Fibroblast of lung (primary cell): ENCODE data around the gene LSM2. TPM values are rescaled to one million over a fixed set of nuclear protein-coding genes. Genes with fewer than 3 reads are reported as not detected.
A peak's percentile ranks its signal among the peaks of the same experiment; 100 is the strongest.

Experiments used
- DNase-seq, 2 donors: peaks; one replicate each; pipeline versions ENCODE4 v3.0.0 to v3.0.0-alpha.2; 2010; ENCODE audit warnings: low read depth in 2 of 2
- H2AFZ ChIP-seq: 2 replicates; pipeline ENCODE4 v1.5.1; 2012; ENCODE audit warnings: low read length, control low read depth, inconsistent platforms
- H3K27ac ChIP-seq: 2 replicates; pipeline ENCODE4 v1.5.1; 2011; ENCODE audit warnings: low read length, control low read depth; ENCODE audit not compliant: insufficient read depth
- H3K27me3 ChIP-seq: 2 replicates; pipeline ENCODE4 v1.5.1; 2011; ENCODE audit warnings: mild to moderate bottlenecking, low read length; ENCODE audit not compliant: control insufficient read depth, insufficient read depth
- H3K36me3 ChIP-seq: 2 replicates; pipeline ENCODE4 v1.5.1; 2011; ENCODE audit warnings: low read length; ENCODE audit not compliant: control insufficient read depth, insufficient read depth
- H3K4me1 ChIP-seq: 2 replicates; pipeline ENCODE4 v1.5.1; 2011; ENCODE audit warnings: low read length; ENCODE audit not compliant: control insufficient read depth, insufficient read depth; ENCODE audit errors: extremely low read depth
- H3K4me2 ChIP-seq: 2 replicates; pipeline ENCODE4 v1.5.1; 2011; ENCODE audit warnings: low read length, control low read depth; ENCODE audit not compliant: insufficient read depth; ENCODE audit errors: extremely low read depth
- H3K4me3 ChIP-seq, 4 experiments: fragments of 200-600 bp in 1 of 4; sonication (generic) in 1 of 4; replicated peaks in 1 of 4; 2 replicates each; pipeline ENCODE4 v1.5.1; 2011 to 2016; ENCODE audit warnings: low read length in 4 of 4, low read depth in 3 of 4, mild to moderate bottlenecking in 3 of 4, control low read depth in 2 of 4, inconsistent platforms in 1 of 4, mixed read lengths in 1 of 4; ENCODE audit not compliant: insufficient read depth in 1 of 4; ENCODE audit errors: control extremely low read depth in 1 of 4
- H3K79me2 ChIP-seq: 2 replicates; pipeline ENCODE4 v1.5.1; 2012; ENCODE audit warnings: mild to moderate bottlenecking, low read length, inconsistent platforms; ENCODE audit not compliant: control insufficient read depth, insufficient read depth
- H3K9ac ChIP-seq: 2 replicates; pipeline ENCODE4 v1.5.1; 2011; ENCODE audit warnings: mild to moderate bottlenecking, low read length, control low read depth; ENCODE audit not compliant: insufficient read depth
- H3K9me3 ChIP-seq: 2 replicates; pipeline ENCODE4 v1.5.1; 2012; ENCODE audit warnings: low read depth, low read length; ENCODE audit not compliant: control insufficient read depth, insufficient read depth
- H4K20me1 ChIP-seq: 2 replicates; pipeline ENCODE4 v1.5.1; 2011; ENCODE audit warnings: low read length; ENCODE audit not compliant: control insufficient read depth, insufficient read depth; ENCODE audit errors: extremely low read depth
- CTCF ChIP-seq, 2 donors: IDR thresholded peaks in 1 of 2; conservative IDR thresholded peaks in 1 of 2; 1 replicate in 1 of 2; 2 replicates in 1 of 2; pipeline ENCODE4 v1.5.1; 2011 to 2012; ENCODE audit warnings: low read length in 2 of 2, control low read depth in 1 of 2, inconsistent platforms in 1 of 2, low read depth in 1 of 2, mild to moderate bottlenecking in 1 of 2
- EZH2 ChIP-seq: IDR thresholded peaks from 2 replicates; pipeline ENCODE4 v1.5.1; 2012; ENCODE audit warnings: low read length, control low read depth, mild to moderate bottlenecking; ENCODE audit errors: missing control alignments
- polyA plus RNA-seq, 2 donors: library from polyadenylated mRNA; depleted of rRNA in 1 of 2; stranded (reverse) in 1 of 2; unstranded in 1 of 2; fragments of >200 nt; gene quantifications; 2 replicates each; pipeline ENCODE4 v1.2.1, GENCODE V29; 2011 to 2012; ENCODE audit warnings: missing spikeins in 1 of 2
- total RNA-seq: library from RNA; depleted of rRNA; stranded (reverse); fragments of >200 nt; gene quantifications from 2 replicates; pipeline ENCODE4 v1.2.1, GENCODE V29; 2014

LSM2 gene
- total and polyA plus RNA-seq, 2 donors (not counting 1 experiment from before 2014, with no cell fraction given): 24.3 to 34.7 TPM

- Histone ChIP-seq H3K27me3 (no peaks in the 10 kb centered on the region), H3K9ac (peak overlapping the region; percentile 27), H4K20me1 (no peaks in the 10 kb centered on the region), H2AFZ (no peak overlapping the region), H3K79me2 (peaks cover 26% of the 10 kb centered on the region), H3K4me1 (peaks cover 2% of the 10 kb centered on the region), H3K4me2 (peak overlapping the region; percentile 87), H3K36me3 (no peaks in the 10 kb centered on the region), H3K4me3 (peak overlapping the region; percentile 35 to 99 (median 87)), H3K27ac (peak overlapping the region; percentile 10), H3K9me3 (no peaks in the 10 kb centered on the region)
- DNase-seq: peak in 1 of 2 donors; percentile 71
- TF ChIP-seq CTCF (conservative IDR thresholded peaks at IDR 0.05 in 1 of 2, IDR thresholded peaks at IDR 0.05 in 1 of 2; ENCODE audit: low read depth in 1 of 2, low read length in 2 of 2) (peak in 1 of 2 donors; percentile 14), EZH2 (no peak)
These were observed 23.0 kb upstream of the LSM2 start for GRCh38 chr6:31829633-31830283.

- Histone ChIP-seq H4K20me1 (no peaks in the 10 kb centered on the region), H3K27me3 (no peaks in the 10 kb centered on the region), H3K9ac (peak within 1 kb of the TSS; percentile 64), H3K36me3 (no peaks in the 10 kb centered on the region), H3K4me1 (peaks cover 4% of the 10 kb centered on the region), H2AFZ (peak within 1 kb of the TSS; percentile 79), H3K4me3 (peak within 1 kb of the TSS; percentile 42 to 78 (median 58)), H3K79me2 (peaks cover 26% of the 10 kb centered on the region), H3K27ac (peak within 1 kb of the TSS; percentile 73), H3K4me2 (peak within 1 kb of the TSS; percentile 90), H3K9me3 (no peaks in the 10 kb centered on the region)
- no peak for TF ChIP-seq CTCF (conservative IDR thresholded peaks at IDR 0.05 in 1 of 2, IDR thresholded peaks at IDR 0.05 in 1 of 2; ENCODE audit: low read depth in 1 of 2, low read length in 2 of 2)
- no peak for TF ChIP-seq EZH2
- DNase-seq: peak; percentile 100
These were observed 20.7 kb upstream of the LSM2 start, which contains the start of gene HSPA1B for GRCh38 chr6:31827286-31828079. HSPA1B (plus strand) TSS chr6:31827738; CDS start chr6:31827951, 213 bp downstream.

GRCh38 chr6:31826793-31827285 lies 20.1 kb upstream of the LSM2 start:
- Histone ChIP-seq H3K4me3 (peak overlapping the region; percentile 36 to 78 (median 48)), H3K4me1 (peaks cover 4% of the 10 kb centered on the region), H3K9ac (peak overlapping the region; percentile 44), H3K4me2 (peak overlapping the region; percentile 90), H2AFZ (peak overlapping the region; percentile 79), H3K9me3 (no peaks in the 10 kb centered on the region), H3K36me3 (no peaks in the 10 kb centered on the region), H3K27me3 (no peaks in the 10 kb centered on the region), H3K79me2 (peaks cover 26% of the 10 kb centered on the region), H3K27ac (peak overlapping the region; percentile 73), H4K20me1 (no peaks in the 10 kb centered on the region)
- peak in 1 of 2 donors; percentile 88 for DNase-seq
- TF ChIP-seq EZH2 (no peak), CTCF (conservative IDR thresholded peaks at IDR 0.05 in 1 of 2, IDR thresholded peaks at IDR 0.05 in 1 of 2; ENCODE audit: low read depth in 1 of 2, low read length in 2 of 2) (no peak)
